Measurements from ENCODE around the gene PRG3. TPM values are rescaled to one million over a fixed set of nuclear protein-coding genes. Genes with fewer than 3 reads are reported as not detected.
A peak's percentile ranks its signal among the peaks of the same experiment; 100 is the strongest.

The PRG3 gene
- total and polyA plus RNA-seq, 8 donors = 0.43 to 1.0 (median 0.76) TPM; not detected in 2

GRCh38 chr11:57370941-57371340 lies 10.0 kb downstream of the PRG3 start:
- Histone ChIP-seq H3K4me3 (no peak overlapping the region), H3K27ac (no peak overlapping the region), H3K36me3 (no peaks in the 10 kb centered on the region), H3K4me1 (peaks cover 0 to 14% of the 10 kb centered on the region in 2 donors), H3K9me3 (no peaks in the 10 kb centered on the region), H3K27me3 (no peaks in the 10 kb centered on the region)
- intact Hi-C loops (cut with DNase I) = no loop called here
- TF ChIP-seq CTCF (IDR thresholded peaks at IDR 0.05) = no peak
- ATAC-seq (no peak), DNase-seq (no peak)

GRCh38 chr11:57370251-57370650 lies 10.7 kb downstream of the PRG3 start:
- H3K4me1 ChIP-seq = peaks cover 0 to 14% of the 10 kb centered on the region in 2 donors
- intact Hi-C loops (cut with DNase I) = no loop called here
- H3K27me3 ChIP-seq = no peaks in the 10 kb centered on the region
- DNase-seq = peak in 1 of 4 donors; percentile 45
- H3K9me3 ChIP-seq = no peaks in the 10 kb centered on the region
- no peak for ATAC-seq
- H3K27ac ChIP-seq = no peak overlapping the region
- no peak overlapping the region for H3K4me3 ChIP-seq
- H3K36me3 ChIP-seq = no peaks in the 10 kb centered on the region
- no peak for TF ChIP-seq CTCF (IDR thresholded peaks at IDR 0.05)

- no peak for ATAC-seq
- no peak for DNase-seq
- no peak for TF ChIP-seq CTCF (IDR thresholded peaks at IDR 0.05)
Observed at GRCh38 chr11:57368845-57369232, 12.1 kb downstream of the PRG3 start.

GRCh38 chr11:57368106-57368844 lies 12.7 kb downstream of the PRG3 start:
- DNase-seq (peak in 3 of 4 donors; percentile 46 to 85 (median 80)), ATAC-seq (peak; percentile 93)
- intact Hi-C loops (cut with DNase I) = no loop called here
- Histone ChIP-seq H3K4me1 (peaks cover 0 to 14% of the 10 kb centered on the region in 2 donors), H3K4me3 (no peak overlapping the region), H3K27ac (no peak overlapping the region), H3K9me3 (no peaks in the 10 kb centered on the region), H3K36me3 (no peaks in the 10 kb centered on the region), H3K27me3 (no peaks in the 10 kb centered on the region)
- no peak for TF ChIP-seq CTCF (IDR thresholded peaks at IDR 0.05)

More at GRCh38 chr11:57368845-57369232, 12.1 kb downstream of the PRG3 start:
- Histone ChIP-seq H3K27ac (no peak overlapping the region), H3K36me3 (no peaks in the 10 kb centered on the region), H3K4me1 (peaks cover 0 to 14% of the 10 kb centered on the region in 2 donors), H3K4me3 (no peak overlapping the region), H3K27me3 (no peaks in the 10 kb centered on the region), H3K9me3 (no peaks in the 10 kb centered on the region)
- intact Hi-C loops (cut with DNase I) = no loop called here

- Histone ChIP-seq H3K4me3 (no peak overlapping the region), H3K4me1 (peaks cover 0 to 14% of the 10 kb centered on the region in 2 donors), H3K9me3 (no peaks in the 10 kb centered on the region), H3K27me3 (no peaks in the 10 kb centered on the region), H3K27ac (no peak overlapping the region), H3K36me3 (no peaks in the 10 kb centered on the region)
- no peak for TF ChIP-seq CTCF (IDR thresholded peaks at IDR 0.05)
- ATAC-seq (peak; percentile 7), DNase-seq (no peak)
- intact Hi-C loops (cut with DNase I) = no loop called here
Observed at GRCh38 chr11:57364851-57365660, 15.9 kb downstream of the PRG3 start.
